GM12874 (cell line): Measurements from ENCODE around the gene NR6A1.

Experiments used
- CTCF ChIP-seq: IDR thresholded peaks from 2 replicates; pipeline ENCODE4 v1.5.1; 2011; ENCODE audit warnings: low read depth, mild to moderate bottlenecking, control low read depth, low read length, moderate library complexity; ENCODE audit not compliant: insufficient read depth

Gene NR6A1

GRCh38 chr9:124555043-124555442 lies 216.1 kb downstream of the NR6A1 start:
- TF ChIP-seq CTCF, result no peak

GRCh38 chr9:124553738-124554137 lies 217.4 kb downstream of the NR6A1 start:
- no peak for TF ChIP-seq CTCF

GRCh38 chr9:124552273-124552605 lies 218.9 kb downstream of the NR6A1 start:
- no peak for TF ChIP-seq CTCF

- peak; percentile 48 for TF ChIP-seq CTCF
Measured at GRCh38 chr9:124551472-124552272, 219.4 kb downstream of the NR6A1 start.

- no peak for TF ChIP-seq CTCF
Measured at GRCh38 chr9:124550072-124550471, 221.0 kb downstream of the NR6A1 start.

GRCh38 chr9:124549016-124549415 lies 222.1 kb downstream of the NR6A1 start:
- no peak for TF ChIP-seq CTCF

GRCh38 chr9:124544535-124544934 lies 226.6 kb downstream of the NR6A1 start:
- no peak for TF ChIP-seq CTCF
